T-helper 2 cell (primary cell): ENCODE measurements around the gene SIPA1L3.
A peak's percentile ranks its signal among the peaks of the same experiment; 100 is the strongest.
"Not testable (repeated sequence)": the region's sequence is repeated elsewhere in the genome, so short reads cannot be mapped to it uniquely, and the experiment has no call there.

Experiments
- DNase-seq, 5 experiments: peaks; one replicate each; pipeline versions ENCODE4 v3.0.0 to v3.0.0-alpha.2; 2012 to 2022

Gene SIPA1L3

GRCh38 chr19:38047049-38047438 lies 140.0 kb downstream of the SIPA1L3 start:
- DNase-seq: peak in 1 of 5 experiments; percentile 34

GRCh38 chr19:38047641-38048040 lies 140.6 kb downstream of the SIPA1L3 start:
- DNase-seq: no peak

- peak in 4 of 5 experiments; percentile 12 to 89 (median 46) for DNase-seq
Observed at GRCh38 chr19:38049105-38049649, 142.2 kb downstream of the SIPA1L3 start.

- DNase-seq: no peak
Observed at GRCh38 chr19:38055010-38055409, 148.0 kb downstream of the SIPA1L3 start.

- DNase-seq: no peak
Observed at GRCh38 chr19:38055655-38056521, 148.9 kb downstream of the SIPA1L3 start.

- DNase-seq: no peak
Observed at GRCh38 chr19:38056646-38057045, 149.6 kb downstream of the SIPA1L3 start.

GRCh38 chr19:38057959-38058690 lies 151.1 kb downstream of the SIPA1L3 start:
- DNase-seq: no peak

- DNase-seq: peak in 1 of 5 experiments; percentile 56
Observed at GRCh38 chr19:38059897-38060296, 152.9 kb downstream of the SIPA1L3 start.

GRCh38 chr19:38060331-38060730 lies 153.3 kb downstream of the SIPA1L3 start:
- DNase-seq: no peak

GRCh38 chr19:38061294-38061693 lies 154.3 kb downstream of the SIPA1L3 start:
- DNase-seq: no peak

GRCh38 chr19:38062959-38063761 lies 156.2 kb downstream of the SIPA1L3 start:
- DNase-seq: no peak

GRCh38 chr19:38063928-38064327 lies 156.9 kb downstream of the SIPA1L3 start:
- no peak for DNase-seq

- DNase-seq: no peak
Observed at GRCh38 chr19:38064661-38065425, 157.8 kb downstream of the SIPA1L3 start.

- not testable (repeated sequence) for DNase-seq
Observed at GRCh38 chr19:38065775-38066174, 158.8 kb downstream of the SIPA1L3 start.

- DNase-seq: no peak
Observed at GRCh38 chr19:38068826-38069225, 161.8 kb downstream of the SIPA1L3 start.

- no peak for DNase-seq
Observed at GRCh38 chr19:38070573-38070972, 163.6 kb downstream of the SIPA1L3 start.

- not testable (repeated sequence) for DNase-seq
Observed at GRCh38 chr19:38071054-38071453, 164.0 kb downstream of the SIPA1L3 start.

- no peak for DNase-seq
Observed at GRCh38 chr19:38071647-38072046, 164.6 kb downstream of the SIPA1L3 start.

GRCh38 chr19:38072776-38073750 lies 166.1 kb downstream of the SIPA1L3 start:
- DNase-seq: no peak

GRCh38 chr19:38073841-38074685 lies 167.1 kb downstream of the SIPA1L3 start:
- DNase-seq: no peak
